ENCODE measurements around the gene TIAM1. TPM values are rescaled to one million over a fixed set of nuclear protein-coding genes. Genes with fewer than 3 reads are reported as not detected.

Gene TIAM1
- polyA plus RNA-seq, 2 of the 4 experiments (the other 2 are of a cell fraction): 0.23 to 0.40 TPM

GRCh38 chr21:31110430-31110829 lies 233.6 kb downstream of the TIAM1 start:
- Histone ChIP-seq H3K27ac (no peak overlapping the region), H3K4me3 (no peak overlapping the region), H3K9me3 (no peaks in the 10 kb centered on the region), H3K4me2 (no peak overlapping the region), H3K4me1 (no peaks in the 10 kb centered on the region)
- DNase-seq (ENCODE audit: low read depth in 1 of 2, low spot score in 1 of 2) (no peak), ATAC-seq (no peak), FAIRE-seq (no peak)
- POLR2A ChIA-PET: no interaction called here
- CTCF ChIA-PET: interaction anchor here (0.8 to 2.5 kb wide), 6 partner anchors 11 to 493 kb away, joined by 3 to 10 read pairs (median 3); no protein-coding TSS in a partner anchor
- TF ChIP-seq HEYL (CRISPR knock-in tag; IDR thresholded peaks at IDR 0.05) (no peak), KDM5A (IDR thresholded peaks at IDR 0.05) (no peak), BCL3 (IDR thresholded peaks at IDR 0.05) (no peak), NFE2L2 (conservative IDR thresholded peaks at IDR 0.05; ENCODE audit: low read length) (no peak), ATOH8 (CRISPR knock-in tag; IDR thresholded peaks at IDR 0.05; ENCODE audit: low read depth) (no peak), SREBF2 (IDR thresholded peaks at IDR 0.05) (no peak), HOXB13 (CRISPR knock-in tag; IDR thresholded peaks at IDR 0.05; ENCODE audit: low read depth) (no peak), CTCF (IDR thresholded peaks at IDR 0.05) (no peak), FOSB (CRISPR knock-in tag; IDR thresholded peaks at IDR 0.05) (no peak), TP53 (CRISPR knock-in tag; IDR thresholded peaks at IDR 0.05) (no peak)
- WGBS (ENCODE audit: missing lambda C conversion rate): 6% methylated on average over 4 of the region's 4 CpGs

GRCh38 chr21:31107871-31108270 lies 236.2 kb downstream of the TIAM1 start:
- Histone ChIP-seq H3K9me3 (no peaks in the 10 kb centered on the region), H3K4me3 (no peak overlapping the region), H3K27ac (no peak overlapping the region), H3K4me1 (no peaks in the 10 kb centered on the region), H3K4me2 (no peak overlapping the region)
- CTCF ChIA-PET: interaction anchor here (1.0 to 2.1 kb wide), 3 partner anchors 10 to 73 kb away, joined by 4 to 17 read pairs (median 10); no protein-coding TSS in a partner anchor
- POLR2A ChIA-PET: no interaction called here
- no peak for TF ChIP-seq EHF (CRISPR knock-in tag; IDR thresholded peaks at IDR 0.05)
- no peak for TF ChIP-seq ZNF302 (CRISPR knock-in tag; IDR thresholded peaks at IDR 0.05)
- no peak for TF ChIP-seq E2F6 (IDR thresholded peaks at IDR 0.05; ENCODE audit: borderline replicate concordance, low read depth)
- no peak for TF ChIP-seq CHD2 (IDR thresholded peaks at IDR 0.05; ENCODE audit: low read length, partially characterized antibody)
- TF ChIP-seq POLR2A (IDR thresholded peaks at IDR 0.05; ENCODE audit: low read length): no peak
- TF ChIP-seq NFE2L2 (conservative IDR thresholded peaks at IDR 0.05; ENCODE audit: low read length): no peak
- FAIRE-seq (no peak), ATAC-seq (no peak), DNase-seq (ENCODE audit: low read depth in 1 of 2, low spot score in 1 of 2) (no peak)
- WGBS (ENCODE audit: missing lambda C conversion rate): 4% methylated on average over 1 of the region's 1 CpG

- ChIA-PET POLR2A (no interaction called here), CTCF (interaction anchor here (1.0 kb wide), 1 partner anchor 17 kb away, joined by 4 read pairs; no protein-coding TSS in a partner anchor)
- Histone ChIP-seq H3K27ac (no peak overlapping the region), H3K9me3 (no peaks in the 10 kb centered on the region), H3K4me2 (no peak overlapping the region), H3K4me1 (no peaks in the 10 kb centered on the region), H3K4me3 (no peak overlapping the region)
- 46% methylated on average over 2 of the region's 4 CpGs for WGBS (ENCODE audit: missing lambda C conversion rate)
- no peak for TF ChIP-seq TP53 (CRISPR knock-in tag; IDR thresholded peaks at IDR 0.05)
- TF ChIP-seq MYC (IDR thresholded peaks at IDR 0.05; ENCODE audit: borderline replicate concordance, low read length): no peak
- TF ChIP-seq BHLHE40 (IDR thresholded peaks at IDR 0.05; ENCODE audit: low read depth, low read length): no peak
- TF ChIP-seq BCL3 (IDR thresholded peaks at IDR 0.05): no peak
- no peak for TF ChIP-seq EHF (CRISPR knock-in tag; IDR thresholded peaks at IDR 0.05)
- no peak for TF ChIP-seq RCOR1 (IDR thresholded peaks at IDR 0.05; ENCODE audit: low read depth, low read length)
- FAIRE-seq (no peak), DNase-seq (ENCODE audit: low read depth in 1 of 2, low spot score in 1 of 2) (no peak), ATAC-seq (no peak)
These were observed 236.8 kb downstream of the TIAM1 start for GRCh38 chr21:31107176-31107785.
